LNCAP (cell line): ENCODE measurements around the gene HSDL2.

Experiments
- CTCF ChIP-seq: fragments of 450-650 bp; IDR thresholded peaks from 2 replicates; pipeline ENCODE4 v1.5.1; 2017; ENCODE audit warnings: mild to moderate bottlenecking

HSDL2 gene

GRCh38 chr9:112447283-112447761 is 67.4 kb downstream of the HSDL2 start:
- no peak for TF ChIP-seq CTCF

- TF ChIP-seq CTCF: no peak
These were observed 82.9 kb downstream of the HSDL2 start for GRCh38 chr9:112462855-112463254.

- TF ChIP-seq CTCF: no peak
These were observed 85.4 kb downstream of the HSDL2 start for GRCh38 chr9:112465352-112465751.

- no peak for TF ChIP-seq CTCF
These were observed 93.1 kb downstream of the HSDL2 start for GRCh38 chr9:112472996-112473395.

- TF ChIP-seq CTCF: no peak
These were observed 94.1 kb downstream of the HSDL2 start for GRCh38 chr9:112473986-112474385.

- TF ChIP-seq CTCF: no peak
These were observed 95.4 kb downstream of the HSDL2 start for GRCh38 chr9:112475318-112475717.

GRCh38 chr9:112477330-112477729 is 97.4 kb downstream of the HSDL2 start:
- TF ChIP-seq CTCF: no peak

GRCh38 chr9:112479221-112479620 is 99.3 kb downstream of the HSDL2 start:
- TF ChIP-seq CTCF: no peak
